Endothelial cell of umbilical vein (primary cell): Measurements from ENCODE around the gene LIX1. TPM values are rescaled to one million over a fixed set of nuclear protein-coding genes. Genes with fewer than 3 reads are reported as not detected.

Experiments
- BruUV-seq: library from RNA; stranded (reverse); fragments of 400-500 nt; replicated peaks from 2 replicates; lab custom pipeline; 2021; lab: Mats Ljungman, UMichigan
- CTCF ChIA-PET: fragments of 300-600, 350-600 bp; sonication (Branson Sonifier 250); formaldehyde crosslinking; loops from one replicate; lab custom pipeline; 2021; ENCODE audit warnings: antibody characterized with exemption, inconsistent platforms; lab: Charles Lee
- POLR2A ChIA-PET: fragments of 300-600, 350-600 bp; sonication (Branson Sonifier 250); formaldehyde crosslinking; loops from one replicate; lab custom pipeline; 2021; ENCODE audit warnings: antibody characterized with exemption, inconsistent platforms; lab: Charles Lee
- DNase-seq: peaks from one replicate; pipeline ENCODE4 v3.0.0-alpha.2; 2011; ENCODE audit warnings: low read depth, low spot score
- FAIRE-seq: peaks from 2 replicates; lab custom pipeline; 2011; peaks lifted over from hg19 to GRCh38; lab: Jason Lieb, UNC
- H2AFZ ChIP-seq: 2 replicates; pipeline ENCODE4 v1.6.0; 2012; ENCODE audit warnings: low read depth, low read length, control low read depth, inconsistent platforms
- H3K27ac ChIP-seq: 2 replicates; pipeline ENCODE4 v1.5.1; 2011; ENCODE audit warnings: low read depth, mild to moderate bottlenecking, control low read depth, low read length, moderate library complexity; ENCODE audit not compliant: insufficient read depth
- H3K27me3 ChIP-seq, 2 experiments: 2 replicates each; pipeline versions ENCODE4 v1.6.0 to v1.6.1; 2011; ENCODE audit warnings: low read length in 2 of 2, mixed read lengths in 1 of 2; ENCODE audit not compliant: control insufficient read depth in 2 of 2, insufficient read depth in 2 of 2
- H3K36me3 ChIP-seq, 2 experiments: 2 replicates in 1 of 2; 3 replicates in 1 of 2; pipeline ENCODE4 v1.5.1; 2011; ENCODE audit warnings: low read length in 2 of 2, mild to moderate bottlenecking in 1 of 2, moderate library complexity in 1 of 2; ENCODE audit not compliant: control insufficient read depth in 2 of 2, insufficient read depth in 2 of 2; ENCODE audit errors: extremely low read depth in 1 of 2
- H3K4me1 ChIP-seq: 3 replicates; pipeline ENCODE4 v1.5.1; 2011; ENCODE audit warnings: mild to moderate bottlenecking, low read length; ENCODE audit not compliant: control insufficient read depth, insufficient read depth; ENCODE audit errors: extremely low read depth
- H3K4me2 ChIP-seq: 2 replicates; pipeline ENCODE4 v1.6.1; 2011; ENCODE audit warnings: low read length, control low read depth, mixed read lengths; ENCODE audit not compliant: insufficient read depth
- H3K4me3 ChIP-seq, 3 experiments: fragments of 200-600 bp in 1 of 3; sonication (generic), shearing (Covaris generic) in 1 of 3; replicated peaks in 1 of 3; 2 replicates each; pipeline ENCODE4 v1.5.1; 2011 to 2016; ENCODE audit warnings: control low read depth in 3 of 3, low read length in 3 of 3, mild to moderate bottlenecking in 2 of 3, inconsistent platforms in 1 of 3, low read depth in 1 of 3, moderate library complexity in 1 of 3; ENCODE audit not compliant: insufficient read depth in 1 of 3
- H3K79me2 ChIP-seq: 2 replicates; pipeline ENCODE4 v1.6.0; 2012; ENCODE audit warnings: low read length, inconsistent platforms; ENCODE audit not compliant: control insufficient read depth, insufficient read depth
- H3K9ac ChIP-seq: replicated peaks from 2 replicates; pipeline ENCODE3; 2011; ENCODE audit warnings: low read length, control low read depth; ENCODE audit not compliant: insufficient read depth; ENCODE audit errors: extremely low read depth
- H3K9me1 ChIP-seq: replicated peaks from 3 replicates; pipeline ENCODE4 v1.6.0; 2011; ENCODE audit warnings: mild to moderate bottlenecking, low read length; ENCODE audit not compliant: control insufficient read depth, insufficient read depth; ENCODE audit errors: extremely low read depth
- H3K9me3 ChIP-seq: replicated peaks from 2 replicates; pipeline ENCODE4 v1.5.1; 2012; ENCODE audit warnings: low read length, inconsistent platforms; ENCODE audit not compliant: control insufficient read depth, insufficient read depth
- H4K20me1 ChIP-seq: replicated peaks from 2 replicates; pipeline ENCODE3; 2011; ENCODE audit warnings: mild to moderate bottlenecking, low read length; ENCODE audit not compliant: control insufficient read depth, insufficient read depth; ENCODE audit errors: extremely low read depth
- CTCF ChIP-seq, 2 donors: IDR thresholded peaks; 1 replicate in 1 of 2; 2 replicates in 1 of 2; pipeline ENCODE4 v1.5.1; 2011; ENCODE audit warnings: low read length in 2 of 2, mild to moderate bottlenecking in 2 of 2, moderate library complexity in 2 of 2, control low read depth in 1 of 2, inconsistent platforms in 1 of 2, low read depth in 1 of 2; ENCODE audit not compliant: insufficient read depth in 1 of 2; ENCODE audit errors: extremely low read depth in 1 of 2
- EZH2 ChIP-seq: IDR thresholded peaks from 2 replicates; pipeline ENCODE4 v1.6.1; 2012; ENCODE audit warnings: borderline replicate concordance, low read depth, mild to moderate bottlenecking, moderate library complexity, low read length, inconsistent platforms; ENCODE audit not compliant: severe bottlenecking
- FOS ChIP-seq: IDR thresholded peaks from 2 replicates; pipeline ENCODE4 v1.6.1; 2011; ENCODE audit warnings: mild to moderate bottlenecking, low read length, moderate library complexity, borderline replicate concordance; ENCODE audit not compliant: insufficient read depth
- GATA2 ChIP-seq: IDR thresholded peaks from 2 replicates; pipeline ENCODE4 v1.7.0; 2011; ENCODE audit warnings: low read depth, mild to moderate bottlenecking, moderate library complexity, mixed read lengths, low read length; ENCODE audit not compliant: insufficient read length, insufficient read depth
- JUN ChIP-seq: IDR thresholded peaks from 2 replicates; pipeline ENCODE4 v1.6.1; 2011; ENCODE audit warnings: borderline replicate concordance, low read depth; ENCODE audit not compliant: insufficient read length, insufficient read depth
- MAX ChIP-seq: IDR thresholded peaks from 2 replicates; pipeline ENCODE4 v1.6.1; 2011; ENCODE audit not compliant: insufficient read depth, insufficient read length
- MYC ChIP-seq: IDR thresholded peaks from one replicate; pipeline ENCODE4 v1.6.1; 2011; ENCODE audit warnings: mild to moderate bottlenecking, low read depth, low read length
- POLR2A ChIP-seq: IDR thresholded peaks from 2 replicates; pipeline ENCODE4 v1.6.1; 2012; ENCODE audit warnings: low read depth, mild to moderate bottlenecking, control low read depth, low read length
- POLR2AphosphoS5 ChIP-seq: IDR thresholded peaks from 2 replicates; pipeline ENCODE4 v1.6.1; 2012; ENCODE audit warnings: low read depth, mild to moderate bottlenecking, control low read depth, low read length, moderate library complexity; ENCODE audit not compliant: insufficient read depth
- dilution Hi-C: fragments of 300-500 bp; cut with MboI; formaldehyde crosslinking; loops from one replicate; pipeline ENCODE4 v1.15.0; 2019; ENCODE audit warnings: low sequenced_read_pairs; ENCODE audit not compliant: extremely low pct_ligation_motif_present
- intact Hi-C: fragments of 100-400 bp; cut with micrococcal nuclease; formaldehyde crosslinking; loops from one replicate; pipeline ENCODE4 v1.10.0; 2022
- polyA plus RNA-seq, 4 experiments: library from polyadenylated mRNA; depleted of rRNA in 3 of 4; stranded (reverse) in 3 of 4; unstranded in 1 of 4; fragments of >200 nt; gene quantifications; 2 replicates each; pipeline versions ENCODE4 v1.2.1 to v1.2.3, GENCODE V29; 2011 to 2012; ENCODE audit warnings: missing spikeins in 1 of 4
- total RNA-seq: library from RNA; stranded (reverse); gene quantifications from 2 replicates; pipeline ENCODE4 v1.2.3, GENCODE V29; 2021

Gene LIX1
- total and polyA plus RNA-seq, 2 donors (not counting 3 experiments of a cell fraction or from before 2014, with no cell fraction given) = not detected

- H3K4me2 ChIP-seq = peak overlapping the region; percentile 94
- H3K36me3 ChIP-seq = no peaks in the 10 kb centered on the region
- no peaks in the 10 kb centered on the region for H3K27me3 ChIP-seq
- no peaks in the 10 kb centered on the region for H3K9me3 ChIP-seq
- peaks cover 15% of the 10 kb centered on the region for H3K4me1 ChIP-seq
- no peak for FAIRE-seq
- no peaks in the 10 kb centered on the region for H4K20me1 ChIP-seq
- H3K27ac ChIP-seq = peak overlapping the region; percentile 85
- H3K9me1 ChIP-seq = no peaks in the 10 kb centered on the region
- TF ChIP-seq MAX = no peak
- TF ChIP-seq POLR2AphosphoS5 = no peak
- TF ChIP-seq FOS = no peak
- no peak for TF ChIP-seq EZH2
- TF ChIP-seq JUN = no peak
- no peak for TF ChIP-seq MYC
- no peak for TF ChIP-seq POLR2A
- no peak for TF ChIP-seq CTCF (IDR thresholded peaks at IDR 0.05; ENCODE audit: extremely low read depth in 1 of 2, insufficient read depth in 1 of 2, low read depth in 1 of 2, low read length in 2 of 2)
- no peak for TF ChIP-seq GATA2
- intact Hi-C loops (loop anchor here (1.0 to 10.0 kb wide), 6 partner anchors 307 to 1851 kb away; partner anchors contain the start of genes ERAP2 and RGMB), dilution Hi-C loops (no loop called here)
- no peak for DNase-seq
- H2AFZ ChIP-seq = peak overlapping the region; percentile 39
- BruUV-seq = TSS peak; percentile 57
- ChIA-PET POLR2A (interaction anchor here (0.8 kb wide), 1 partner anchor 376 kb away, joined by 3 read pairs; the partner anchor contains the start of gene ERAP1), CTCF (interaction anchor here (0.8 to 2.2 kb wide), 2 partner anchors 47 to 654 kb away, joined by 3 to 8 read pairs; no protein-coding TSS in a partner anchor)
- H3K4me3 ChIP-seq = peak overlapping the region in 2 of 3 experiments; percentile 83 to 97
- peaks cover 23% of the 10 kb centered on the region for H3K79me2 ChIP-seq
- H3K9ac ChIP-seq = peak overlapping the region; percentile 85
These were observed 41.5 kb upstream of the LIX1 start for GRCh38 chr5:97183930-97184213.
